Caco-2 (cell line): Measurements from ENCODE around the gene IDH2. TPM values are rescaled to one million over a fixed set of nuclear protein-coding genes. Genes with fewer than 3 reads are reported as not detected.

Experiments used
- BruUV-seq: library from RNA; stranded (reverse); fragments of 400-500 nt; replicated peaks from 2 replicates; lab custom pipeline; 2021; lab: Mats Ljungman, UMichigan
- CTCF ChIA-PET: fragments of 300-600 bp; sonication (Branson Sonifier 250); formaldehyde crosslinking; loops from one replicate; lab custom pipeline; 2022; ENCODE audit warnings: antibody characterized with exemption; lab: Charles Lee
- POLR2A ChIA-PET: fragments of 300-600 bp; sonication (Branson Sonifier 250); formaldehyde crosslinking; loops from one replicate; lab custom pipeline; 2022; ENCODE audit warnings: antibody characterized with exemption; lab: Charles Lee
- DNase-seq, 2 experiments: peaks; one replicate each; pipeline versions ENCODE4 v3.0.0 to v3.0.0-alpha.2; 2020 to 2022
- H3K27me3 ChIP-seq: replicated peaks from 2 replicates; pipeline ENCODE4 v1.6.0; 2011; ENCODE audit warnings: low read length; ENCODE audit not compliant: control insufficient read depth, insufficient read depth
- H3K36me3 ChIP-seq: 2 replicates; pipeline ENCODE4 v1.5.1; 2011; ENCODE audit warnings: low read length; ENCODE audit not compliant: control insufficient read depth, insufficient read depth
- H3K4me1 ChIP-seq: fragments of 250-450 bp; sonication (Bioruptor Pico); 2 replicates; pipeline ENCODE4 v1.5.1; 2020; ENCODE audit warnings: mild to moderate bottlenecking
- H3K4me3 ChIP-seq: 2 replicates; pipeline ENCODE4 v1.5.1; 2011; ENCODE audit warnings: low read depth, mild to moderate bottlenecking, control low read depth, low read length
- H3K9me3 ChIP-seq: fragments of 250-450 bp; sonication (Bioruptor Pico); 2 replicates; pipeline ENCODE4 v1.5.1; 2020; ENCODE audit warnings: mild to moderate bottlenecking, moderate library complexity
- H3K27ac Mint-ChIP-seq: one replicate; pipeline ENCODE4 v1.8.0; 2022; ENCODE audit warnings: mixed read lengths; ENCODE audit not compliant: unreplicated experiment
- H3K27me3 Mint-ChIP-seq: one replicate; pipeline ENCODE4 v1.8.0; 2022; ENCODE audit warnings: mixed read lengths; ENCODE audit not compliant: insufficient read depth, unreplicated experiment
- H3K36me3 Mint-ChIP-seq: one replicate; pipeline ENCODE4 v1.8.0; 2022; ENCODE audit warnings: mild to moderate bottlenecking, mixed read lengths; ENCODE audit not compliant: insufficient read depth, unreplicated experiment
- H3K4me1 Mint-ChIP-seq: one replicate; pipeline ENCODE4 v1.8.0; 2022; ENCODE audit warnings: low read depth, mixed read lengths; ENCODE audit not compliant: unreplicated experiment
- H3K4me3 Mint-ChIP-seq: one replicate; pipeline ENCODE4 v1.8.0; 2022; ENCODE audit warnings: mild to moderate bottlenecking, moderate library complexity, mixed read lengths; ENCODE audit not compliant: unreplicated experiment
- H3K9me3 Mint-ChIP-seq: one replicate; pipeline ENCODE4 v1.8.0; 2022; ENCODE audit warnings: mixed read lengths; ENCODE audit not compliant: unreplicated experiment
- CTCF ChIP-seq, 2 experiments: fragments of 200-600 bp in 1 of 2; IDR thresholded peaks; 1 replicate in 1 of 2; 2 replicates in 1 of 2; pipeline versions ENCODE4 v1.5.1 to v1.8.0; 2011 to 2022; ENCODE audit warnings: antibody characterized with exemption in 1 of 2, control low read depth in 1 of 2, inconsistent platforms in 1 of 2, low read depth in 1 of 2, low read length in 1 of 2, mild to moderate bottlenecking in 1 of 2, moderate library complexity in 1 of 2; ENCODE audit not compliant: insufficient read depth in 1 of 2, severe bottlenecking in 1 of 2, unreplicated experiment in 1 of 2
- intact Hi-C: fragments of 100-400 bp; cut with micrococcal nuclease; formaldehyde crosslinking; loops from one replicate; pipeline ENCODE4 v1.10.0; 2022; ENCODE audit not compliant: unreplicated experiment
- total RNA-seq: library from RNA; stranded (reverse); gene quantifications from 2 replicates; pipeline ENCODE4 v1.2.3, GENCODE V29; 2022

The IDH2 gene
- total RNA-seq, 1 experiment from 2014 or later = 28.7 TPM

GRCh38 chr15:90051874-90052273 is 50.4 kb downstream of the IDH2 start:
- Histone ChIP-seq H3K36me3 (no peaks in the 10 kb centered on the region; the same call in 1 of the 2 replicates), H3K27me3 (no peaks in the 10 kb centered on the region), H3K4me1 (no peaks in the 10 kb centered on the region), H3K9me3 (no peaks in the 10 kb centered on the region), H3K4me3 (no peak overlapping the region)
- no peaks in the 10 kb centered on the region for H3K36me3 Mint-ChIP-seq
- TF ChIP-seq CTCF (IDR thresholded peaks at IDR 0.05; ENCODE audit: insufficient read depth in 1 of 2, low read depth in 1 of 2, low read length in 1 of 2, severe bottlenecking in 1 of 2, unreplicated experiment in 1 of 2) = no peak
- POLR2A ChIA-PET = no interaction called here
- H3K27ac Mint-ChIP-seq = no peak overlapping the region
- BruUV-seq = no TSS peak
- CTCF ChIA-PET = no interaction called here
- no peaks in the 10 kb centered on the region for H3K9me3 Mint-ChIP-seq
- no peaks in the 10 kb centered on the region for H3K27me3 Mint-ChIP-seq
- intact Hi-C loops = no loop called here
- no peak overlapping the region for H3K4me3 Mint-ChIP-seq
- DNase-seq = no peak
- peaks cover 7% of the 10 kb centered on the region for H3K4me1 Mint-ChIP-seq

GRCh38 chr15:90049666-90050604 is 52.3 kb downstream of the IDH2 start:
- Mint-ChIP-seq H3K4me1 (peaks cover 7% of the 10 kb centered on the region), H3K9me3 (no peaks in the 10 kb centered on the region), H3K36me3 (no peaks in the 10 kb centered on the region), H3K27ac (no peak overlapping the region), H3K27me3 (no peaks in the 10 kb centered on the region), H3K4me3 (no peak overlapping the region)
- Histone ChIP-seq H3K27me3 (no peaks in the 10 kb centered on the region), H3K4me1 (no peaks in the 10 kb centered on the region), H3K9me3 (no peaks in the 10 kb centered on the region), H3K36me3 (no peaks in the 10 kb centered on the region; the same call in 1 of the 2 replicates), H3K4me3 (no peak overlapping the region)
- ChIA-PET POLR2A (interaction anchor here (0.6 kb wide), 1 partner anchor 42 kb away, joined by 3 read pairs; no protein-coding TSS in a partner anchor), CTCF (interaction anchor here (1.1 to 1.5 kb wide), 2 partner anchors 132 to 151 kb away, joined by 3 to 5 read pairs; no protein-coding TSS in a partner anchor)
- intact Hi-C loops = no loop called here
- TF ChIP-seq CTCF (IDR thresholded peaks at IDR 0.05; ENCODE audit: insufficient read depth in 1 of 2, low read depth in 1 of 2, low read length in 1 of 2, severe bottlenecking in 1 of 2, unreplicated experiment in 1 of 2) = no peak
- no TSS peak for BruUV-seq
- DNase-seq = no peak

- no peak for TF ChIP-seq CTCF (IDR thresholded peaks at IDR 0.05; ENCODE audit: insufficient read depth in 1 of 2, low read depth in 1 of 2, low read length in 1 of 2, severe bottlenecking in 1 of 2, unreplicated experiment in 1 of 2)
- intact Hi-C loops = no loop called here
- Mint-ChIP-seq H3K9me3 (no peaks in the 10 kb centered on the region), H3K4me3 (no peak overlapping the region), H3K36me3 (peaks cover under 1% of the 10 kb centered on the region), H3K27ac (no peak overlapping the region), H3K27me3 (no peaks in the 10 kb centered on the region), H3K4me1 (peaks cover 4% of the 10 kb centered on the region)
- ChIA-PET POLR2A (no interaction called here), CTCF (interaction anchor here (1.1 to 1.5 kb wide), 2 partner anchors 131 to 150 kb away, joined by 3 to 5 read pairs; no protein-coding TSS in a partner anchor)
- H3K4me1 ChIP-seq = no peaks in the 10 kb centered on the region
- no peaks in the 10 kb centered on the region; the same call in 1 of the 2 replicates for H3K36me3 ChIP-seq
- no peaks in the 10 kb centered on the region for H3K27me3 ChIP-seq
- no peak for DNase-seq
- H3K9me3 ChIP-seq = no peaks in the 10 kb centered on the region
- BruUV-seq = no TSS peak
- H3K4me3 ChIP-seq = no peak overlapping the region
Measured at GRCh38 chr15:90049030-90049429, 53.2 kb downstream of the IDH2 start.
